SW480 (cell line): Measurements from ENCODE around the gene CD3D.
A peak's percentile ranks its signal among the peaks of the same experiment; 100 is the strongest.

Source experiments
- DNase-seq: peaks from one replicate; pipeline ENCODE4 v3.0.0-alpha.2; 2016; ENCODE audit warnings: low spot score

CD3D gene

DNA sequence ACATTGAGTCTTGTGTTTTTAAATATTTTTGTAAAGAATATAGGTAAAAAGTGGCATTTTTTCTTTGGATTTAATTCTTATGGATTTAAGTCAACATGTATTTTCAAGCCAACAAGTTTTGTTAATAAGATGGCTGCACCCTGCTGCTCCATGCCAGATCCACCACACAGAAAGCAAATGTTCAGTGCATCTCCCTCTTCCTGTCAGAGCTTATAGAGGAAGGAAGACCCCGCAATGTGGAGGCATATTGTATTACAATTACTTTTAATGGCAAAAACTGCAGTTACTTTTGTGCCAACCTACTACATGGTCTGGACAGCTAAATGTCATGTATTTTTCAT, 38.3 kb downstream of the CD3D start:
- no peak for DNase-seq

DNA sequence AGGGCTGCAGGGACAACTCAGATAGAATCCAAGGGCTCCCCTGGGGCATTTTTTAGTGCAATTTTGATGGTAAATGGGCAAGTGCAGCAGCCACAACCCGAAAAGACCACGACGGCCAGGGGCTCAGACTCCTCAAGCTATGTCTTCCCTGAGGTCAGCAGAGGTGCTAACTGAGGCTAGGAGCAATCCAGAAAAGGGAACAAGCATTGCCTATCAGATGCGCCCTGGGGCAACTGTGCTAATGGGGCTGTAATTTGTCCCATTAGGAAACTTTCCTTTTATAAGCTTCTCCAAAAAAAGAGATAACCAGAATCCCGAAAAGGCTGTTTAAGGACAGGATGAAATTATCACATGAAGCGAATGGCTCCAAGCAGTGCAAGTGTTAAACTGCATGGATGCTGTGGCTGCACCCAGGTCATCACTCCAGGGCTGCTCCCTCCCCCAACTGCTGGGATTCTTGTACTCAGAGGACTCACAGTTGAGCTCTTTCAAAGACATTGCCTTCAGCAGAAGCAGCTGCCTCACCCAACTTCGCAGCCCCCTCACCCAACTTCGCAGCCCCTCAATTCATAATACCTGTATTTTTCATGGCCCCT, 40.8 kb downstream of the CD3D start:
- DNase-seq: no peak

DNA sequence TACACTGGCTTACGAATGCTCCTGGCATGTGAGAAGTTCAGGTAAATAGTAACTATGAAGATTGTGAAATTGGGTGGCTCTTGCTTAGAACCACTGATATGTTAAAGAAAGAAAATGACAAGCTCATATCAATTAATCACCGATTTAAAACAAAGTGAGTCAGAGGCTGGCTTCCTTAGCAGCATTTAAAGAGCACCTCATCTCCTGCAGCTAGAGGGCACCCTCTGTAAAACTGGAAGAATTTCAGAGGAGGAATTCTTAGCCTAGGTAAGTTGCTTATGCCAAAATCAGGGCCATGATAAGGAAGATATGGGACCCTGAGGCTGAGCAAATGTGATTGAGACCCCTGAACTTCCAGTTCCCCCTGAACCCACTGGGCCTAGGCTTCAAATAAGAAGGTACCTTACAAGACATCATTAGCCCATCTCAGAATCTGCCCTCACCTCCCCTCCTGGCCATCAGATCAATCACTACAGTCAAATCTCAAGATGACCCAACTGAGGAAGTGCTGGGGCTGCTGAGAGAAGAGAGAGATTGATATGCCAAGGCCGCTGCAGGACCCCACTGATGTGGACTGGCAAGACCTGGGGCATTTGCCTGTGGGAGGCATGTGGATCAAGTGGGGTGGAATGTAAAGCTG, 46.6 kb downstream of the CD3D start:
- peak; percentile 75 for DNase-seq

DNA sequence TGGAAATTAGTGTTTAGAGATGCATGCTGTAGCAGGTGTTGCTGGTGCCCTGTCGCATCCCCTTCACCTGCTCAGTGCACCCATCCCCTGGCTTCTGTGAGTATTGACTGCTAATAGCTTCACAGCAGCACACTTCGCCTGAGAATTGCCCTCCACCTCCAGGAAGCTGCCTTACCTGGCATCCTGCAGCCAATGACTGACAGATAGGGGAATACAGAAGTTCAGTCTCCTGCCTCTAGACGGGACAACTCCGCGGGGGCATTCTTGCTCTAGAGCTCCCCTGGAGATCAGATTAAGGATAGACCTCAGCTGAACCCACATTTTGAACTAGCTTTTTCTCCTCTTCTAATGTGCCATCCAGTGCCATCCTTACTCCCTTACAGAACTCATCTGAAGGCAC, 47.3 kb downstream of the CD3D start:
- no peak for DNase-seq

DNA sequence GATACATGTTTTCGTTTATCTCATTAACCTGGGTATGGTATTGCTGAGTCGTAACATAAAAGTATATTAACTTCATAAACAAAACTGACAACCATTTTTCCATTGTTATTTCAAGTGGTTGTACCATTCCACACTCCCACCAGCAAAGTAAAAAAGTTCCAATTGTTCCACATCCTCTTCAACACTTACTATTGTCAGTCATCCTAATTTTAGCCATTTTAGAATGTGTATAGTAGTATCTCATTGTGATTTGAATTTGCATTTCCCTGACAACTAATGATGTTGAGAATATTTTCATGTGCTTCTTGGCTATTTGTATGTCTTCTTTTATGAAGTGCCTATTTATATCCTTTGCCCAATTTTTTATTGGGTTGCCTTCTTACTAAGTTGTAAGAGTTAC, 48.5 kb downstream of the CD3D start:
- no peak for DNase-seq

DNA sequence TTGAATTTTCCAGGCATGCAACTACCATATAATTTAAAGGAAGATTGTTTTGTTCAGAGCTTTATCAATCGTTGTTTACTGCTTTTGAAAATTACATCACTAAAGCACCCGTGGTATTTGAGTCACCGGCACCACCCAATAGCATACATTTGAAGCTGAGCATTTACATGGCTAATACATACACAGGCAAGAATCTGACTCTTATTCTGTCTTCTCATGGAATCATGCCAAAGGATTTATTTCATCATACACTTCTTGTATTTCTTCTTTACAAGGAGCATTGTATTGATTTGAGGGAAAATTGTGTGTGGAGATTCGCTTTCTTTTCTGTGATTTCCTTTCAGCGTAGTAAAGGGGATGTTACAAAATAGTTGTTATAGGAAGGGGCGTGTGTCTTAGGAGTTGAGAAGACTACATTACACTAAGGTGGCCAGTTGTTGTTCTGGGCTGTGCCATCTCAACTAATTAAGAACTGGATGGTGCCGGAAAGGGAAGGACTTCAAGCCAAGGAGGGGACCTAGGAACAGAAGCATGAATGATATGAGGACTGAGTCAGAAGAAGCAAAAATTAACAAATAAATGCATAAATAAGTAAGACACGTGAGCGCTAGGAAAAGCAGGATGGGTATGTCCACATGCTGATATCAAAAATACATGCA, 50.9 kb downstream of the CD3D start:
- DNase-seq: no peak

DNA sequence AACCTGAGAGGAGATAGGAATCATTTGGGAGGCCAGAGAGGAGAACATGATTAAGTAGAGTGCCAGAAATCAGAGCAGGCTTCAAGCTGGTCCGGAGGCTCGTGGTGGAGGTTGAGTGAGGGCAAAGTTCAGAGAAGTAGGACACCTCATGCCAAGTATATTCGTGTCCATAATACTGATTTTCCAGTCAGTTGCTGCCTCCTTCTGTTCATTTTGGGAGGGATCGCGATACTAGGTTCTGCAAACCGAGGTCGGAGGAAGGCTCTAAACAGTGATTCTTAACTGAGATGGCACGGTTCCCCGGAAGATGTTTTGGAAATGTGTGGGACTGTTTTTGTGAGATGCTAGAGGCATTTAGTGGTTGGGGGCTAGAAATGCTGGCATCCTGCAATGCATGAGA, 51.6 kb downstream of the CD3D start:
- DNase-seq: peak; percentile 78

DNA sequence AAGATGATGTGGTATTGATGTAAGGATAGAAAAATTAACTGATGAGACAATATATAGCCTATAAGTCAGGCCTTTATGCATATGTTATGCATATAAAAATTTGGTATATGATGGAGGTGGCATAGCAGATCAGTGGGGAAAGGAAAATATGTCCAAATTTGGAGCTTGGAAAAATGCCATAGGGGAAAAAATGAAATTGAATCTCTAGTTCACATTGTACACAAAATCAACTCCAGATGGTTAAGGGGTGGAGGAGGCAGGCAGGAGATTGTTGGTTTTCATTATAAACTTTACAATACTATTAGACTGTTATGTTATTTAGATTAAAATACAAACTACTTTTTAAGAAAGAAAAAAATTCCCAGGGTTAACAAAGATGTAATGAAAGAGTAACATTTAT, 53.1 kb downstream of the CD3D start:
- DNase-seq: no peak
